B cell (primary cell): ENCODE data around the gene GPR146.

ENCODE experiments used
- CTCF ChIP-seq: fragments of 200-600 bp; IDR thresholded peaks from one replicate; pipeline ENCODE4 v1.8.0; 2022; ENCODE audit warnings: antibody characterized with exemption, mild to moderate bottlenecking
- EZH2 ChIP-seq: IDR thresholded peaks from 2 replicates; pipeline ENCODE4 v1.6.1; 2012; ENCODE audit warnings: borderline replicate concordance, low read depth, mild to moderate bottlenecking, moderate library complexity, low read length; ENCODE audit not compliant: insufficient read depth, poor library complexity, severe bottlenecking

- TF ChIP-seq CTCF (no peak), EZH2 (no peak)
These were observed 34.6 kb downstream of the GPR146 start for GRCh38 chr7:1078985-1079384.
